PC-3 (cell line): ENCODE measurements around the gene PRSS12. TPM values are rescaled to one million over a fixed set of nuclear protein-coding genes. Genes with fewer than 3 reads are reported as not detected.

Experiments used
- ATAC-seq: fragments of 200-7000 bp; cut with Tn5 transposase; 2 replicates; pipeline ENCODE4 v1.9.1; 2020; ENCODE audit warnings: mild to moderate bottlenecking, moderate library complexity
- BruUV-seq: library from RNA; stranded (reverse); fragments of 400-500 nt; replicated peaks from 2 replicates; lab custom pipeline; 2021; lab: Mats Ljungman, UMichigan
- CTCF ChIA-PET: fragments of 300-600 bp; sonication (Branson Sonifier 250); formaldehyde crosslinking; loops from one replicate; lab custom pipeline; 2022; ENCODE audit warnings: antibody characterized with exemption; lab: Charles Lee
- POLR2A ChIA-PET: fragments of 300-600 bp; sonication (Branson Sonifier 250); formaldehyde crosslinking; loops from one replicate; lab custom pipeline; 2022; ENCODE audit warnings: antibody characterized with exemption; ENCODE audit not compliant: unreplicated experiment; lab: Charles Lee
- DNase-seq: peaks from one replicate; pipeline ENCODE4 v3.0.0-alpha.2; 2015
- H2AFZ ChIP-seq: fragments of 300-600 bp; sonication (generic); 2 replicates; pipeline ENCODE4 v1.6.0; 2016; ENCODE audit warnings: antibody characterized with exemption, low read length
- H3F3A ChIP-seq: fragments of 300-600 bp; sonication (generic); one replicate; pipeline ENCODE4 v1.6.0; 2017; ENCODE audit warnings: antibody characterized with exemption, low read length, control low read depth, mild to moderate bottlenecking; ENCODE audit not compliant: unreplicated experiment
- H3K27ac ChIP-seq: fragments of 300-600 bp; sonication (generic); 2 replicates; pipeline ENCODE4 v1.5.1; 2016; ENCODE audit warnings: mild to moderate bottlenecking, low read length
- H3K27me3 ChIP-seq: fragments of 300-600 bp; sonication (generic); 2 replicates; pipeline ENCODE4 v1.6.1; 2016; ENCODE audit warnings: low read length, mixed read lengths
- H3K36me3 ChIP-seq: fragments of 300-600 bp; sonication (generic); 2 replicates; pipeline ENCODE4 v1.6.1; 2016; ENCODE audit warnings: low read depth, mixed run types, low read length, mixed read lengths
- H3K4me1 ChIP-seq: fragments of 300-600 bp; sonication (generic); 2 replicates; pipeline ENCODE4 v1.5.1; 2016; ENCODE audit warnings: low read length; ENCODE audit not compliant: insufficient read depth
- H3K4me2 ChIP-seq: fragments of 300-600 bp; sonication (generic); 2 replicates; pipeline ENCODE4 v1.6.0; 2016; ENCODE audit warnings: low read length
- H3K4me3 ChIP-seq: fragments of 300-600 bp; sonication (generic); 2 replicates; pipeline ENCODE4 v1.5.1; 2016; ENCODE audit warnings: mild to moderate bottlenecking, low read length, mixed read lengths
- H3K79me2 ChIP-seq: fragments of 300-600 bp; sonication (generic); 2 replicates; pipeline ENCODE4 v1.6.1; 2017; ENCODE audit warnings: low read length, mixed read lengths
- H3K9ac ChIP-seq: fragments of 300-600 bp; sonication (generic); 2 replicates; pipeline ENCODE4 v1.6.0; 2016; ENCODE audit warnings: mild to moderate bottlenecking, low read length
- H3K9me2 ChIP-seq: fragments of 300-600 bp; sonication (generic); replicated peaks from 2 replicates; pipeline ENCODE4 v1.6.1; 2016; ENCODE audit warnings: mixed run types, low read length, mixed read lengths
- H3K9me3 ChIP-seq: fragments of 300-600 bp; sonication (generic); 2 replicates; pipeline ENCODE4 v1.6.1; 2016; ENCODE audit warnings: low read length, mixed read lengths
- H4K20me1 ChIP-seq: fragments of 300-600 bp; sonication (generic); 2 replicates; pipeline ENCODE4 v1.6.1; 2016; ENCODE audit warnings: low read length, mixed read lengths
- CTCF ChIP-seq: fragments of 300-600 bp; sonication (generic); conservative IDR thresholded peaks from 2 replicates; pipeline ENCODE4 v1.5.1; 2017; ENCODE audit warnings: antibody characterized with exemption, low read depth, mild to moderate bottlenecking, low read length
- EZH2 ChIP-seq: fragments of 300-600 bp; sonication (generic); IDR thresholded peaks from one replicate; pipeline ENCODE4 v1.6.1; 2017; ENCODE audit warnings: antibody characterized with exemption, mild to moderate bottlenecking, low read length; ENCODE audit not compliant: unreplicated experiment
- EZH2phosphoT487 ChIP-seq: fragments of 300-600 bp; sonication (generic); IDR thresholded peaks from 2 replicates; pipeline ENCODE4 v1.6.1; 2018; ENCODE audit warnings: mild to moderate bottlenecking, antibody characterized with exemption, low read length, borderline replicate concordance
- intact Hi-C: fragments of 100-400 bp; cut with micrococcal nuclease; formaldehyde crosslinking; loops from 2 replicates; pipeline ENCODE4 v1.9.0; 2023
- total RNA-seq: library from RNA; depleted of rRNA; stranded (reverse); fragments of >200 nt; gene quantifications from 2 replicates; pipeline ENCODE4 v1.2.3, GENCODE V29; 2014

The PRSS12 gene
- total RNA-seq, 1 experiment from 2014 or later, result 1.5 TPM

- Histone ChIP-seq H3K27ac (no peak overlapping the region), H3K36me3 (no peaks in the 10 kb centered on the region), H3K4me1 (no peaks in the 10 kb centered on the region), H3K9me3 (no peaks in the 10 kb centered on the region), H3K4me3 (no peak overlapping the region), H4K20me1 (no peaks in the 10 kb centered on the region), H3K79me2 (no peaks in the 10 kb centered on the region), H2AFZ (no peak overlapping the region), H3K27me3 (no peaks in the 10 kb centered on the region), H3K4me2 (no peak overlapping the region), H3F3A (no peaks in the 10 kb centered on the region), H3K9ac (no peak overlapping the region), H3K9me2 (no peaks in the 10 kb centered on the region)
- no TSS peak for BruUV-seq
- DNase-seq (no peak), ATAC-seq (no peak)
- ChIA-PET POLR2A (no interaction called here), CTCF (no interaction called here)
- intact Hi-C loops, result no loop called here
- TF ChIP-seq EZH2 (no peak), CTCF (no peak), EZH2phosphoT487 (no peak)
These were observed 3.9 kb downstream of the PRSS12 start for GRCh38 chr4:118348886-118349285.

GRCh38 chr4:118346495-118346894 lies 6.3 kb downstream of the PRSS12 start:
- intact Hi-C loops, result no loop called here
- no TSS peak for BruUV-seq
- TF ChIP-seq CTCF (no peak), EZH2phosphoT487 (no peak)

GRCh38 chr4:118345813-118346212 lies 7.0 kb downstream of the PRSS12 start:
- no peak for DNase-seq
- no peaks in the 10 kb centered on the region for H3K27me3 ChIP-seq
- intact Hi-C loops, result no loop called here
- H3K9me3 ChIP-seq, result no peaks in the 10 kb centered on the region
- TF ChIP-seq EZH2, result no peak
- no peak for TF ChIP-seq EZH2phosphoT487
- no peak for TF ChIP-seq CTCF
- H2AFZ ChIP-seq, result no peak overlapping the region
- H4K20me1 ChIP-seq, result no peaks in the 10 kb centered on the region
- no peaks in the 10 kb centered on the region for H3F3A ChIP-seq
- H3K79me2 ChIP-seq, result no peaks in the 10 kb centered on the region
- H3K4me2 ChIP-seq, result no peak overlapping the region
- POLR2A ChIA-PET, result no interaction called here
- H3K4me1 ChIP-seq, result no peaks in the 10 kb centered on the region
- CTCF ChIA-PET, result no interaction called here
- no peaks in the 10 kb centered on the region for H3K9me2 ChIP-seq
- H3K4me3 ChIP-seq, result no peak overlapping the region
- ATAC-seq, result peak; percentile 22; the same call in 1 of the 2 replicates
- H3K9ac ChIP-seq, result no peak overlapping the region
- no peaks in the 10 kb centered on the region for H3K36me3 ChIP-seq
- no peak overlapping the region for H3K27ac ChIP-seq
- no TSS peak for BruUV-seq

More at GRCh38 chr4:118346495-118346894, 6.3 kb downstream of the PRSS12 start:
- Histone ChIP-seq H3F3A (no peaks in the 10 kb centered on the region), H3K36me3 (no peaks in the 10 kb centered on the region), H3K4me2 (no peak overlapping the region), H3K27ac (no peak overlapping the region), H3K9me2 (no peaks in the 10 kb centered on the region), H3K9me3 (no peaks in the 10 kb centered on the region), H3K9ac (no peak overlapping the region), H2AFZ (no peak overlapping the region), H3K4me1 (no peaks in the 10 kb centered on the region), H4K20me1 (no peaks in the 10 kb centered on the region), H3K79me2 (no peaks in the 10 kb centered on the region), H3K27me3 (no peaks in the 10 kb centered on the region), H3K4me3 (no peak overlapping the region)
- ChIA-PET POLR2A (no interaction called here), CTCF (no interaction called here)
- DNase-seq (no peak), ATAC-seq (no peak)
